HG02798 (cell line): ENCODE data around the gene ERG28.
"Not testable (repeated sequence)": the region's sequence is repeated elsewhere in the genome, so short reads cannot be mapped to it uniquely, and the experiment has no call there.

Source experiments
- ATAC-seq: cut with Tn5 transposase; IDR thresholded peaks from one replicate; pipeline ENCODE4 v1.9.1; 2021; ENCODE audit warnings: mild to moderate bottlenecking; ENCODE audit not compliant: unreplicated experiment, poor library complexity

ERG28 gene

GRCh38 chr14:75627406-75627805, 33.3 kb downstream of the ERG28 start:
- ATAC-seq = no peak

GRCh38 chr14:75626863-75627262, 33.8 kb downstream of the ERG28 start:
- ATAC-seq = no peak

- ATAC-seq = no peak
Observed at GRCh38 chr14:75626396-75626795, 34.3 kb downstream of the ERG28 start.

GRCh38 chr14:75625034-75625433, 35.6 kb downstream of the ERG28 start:
- ATAC-seq = no peak

GRCh38 chr14:75619548-75619947, 41.1 kb downstream of the ERG28 start:
- ATAC-seq = no peak

- ATAC-seq = no peak
Observed at GRCh38 chr14:75615200-75615599, 45.5 kb downstream of the ERG28 start.

- no peak for ATAC-seq
Observed at GRCh38 chr14:75614179-75614578, 46.5 kb downstream of the ERG28 start.

- no peak for ATAC-seq
Observed at GRCh38 chr14:75612157-75612556, 48.5 kb downstream of the ERG28 start.

- ATAC-seq = no peak
Observed at GRCh38 chr14:75610834-75611233, 49.8 kb downstream of the ERG28 start.

- no peak for ATAC-seq
Observed at GRCh38 chr14:75609606-75610475, 50.8 kb downstream of the ERG28 start.

GRCh38 chr14:75609116-75609515, 51.6 kb downstream of the ERG28 start:
- no peak for ATAC-seq

- ATAC-seq = no peak
Observed at GRCh38 chr14:75607842-75608640, 52.6 kb downstream of the ERG28 start.

- no peak for ATAC-seq
Observed at GRCh38 chr14:75607044-75607443, 53.6 kb downstream of the ERG28 start.

- no peak for ATAC-seq
Observed at GRCh38 chr14:75605916-75606315, 54.8 kb downstream of the ERG28 start.

GRCh38 chr14:75604979-75605851, 55.5 kb downstream of the ERG28 start:
- ATAC-seq = no peak

- no peak for ATAC-seq
Observed at GRCh38 chr14:75602503-75602902, 58.2 kb downstream of the ERG28 start.

- not testable (repeated sequence) for ATAC-seq
Observed at GRCh38 chr14:75601061-75601460, 59.6 kb downstream of the ERG28 start.

GRCh38 chr14:75600100-75600499, 60.6 kb downstream of the ERG28 start:
- ATAC-seq = not testable (repeated sequence)
